AG09309 (cell line): Measurements from ENCODE around the gene TOB2.

Experiments used
- DNase-seq: peaks from one replicate; pipeline ENCODE4 v3.0.0-alpha.2; 2010; ENCODE audit warnings: low read depth
- H3K4me3 ChIP-seq: 2 replicates; pipeline ENCODE4 v1.5.1; 2011; ENCODE audit warnings: mild to moderate bottlenecking, low read depth, low read length, moderate library complexity; ENCODE audit not compliant: control insufficient read depth
- TF ChIP-seq, protein P1 (sequence below): IDR thresholded peaks from 2 replicates; pipeline ENCODE4 v1.5.1; 2011; ENCODE audit warnings: mild to moderate bottlenecking, low read depth, low read length, inconsistent platforms; ENCODE audit not compliant: insufficient read depth, control insufficient read depth; ENCODE audit errors: missing control alignments

Gene TOB2

GRCh38 chr22:41446639-41447434, at the start of gene TOB2:
TOB2 (minus strand) TSS chr22:41446801; CDS start chr22:41437345, 9,456 bp downstream.
- H3K4me3 ChIP-seq = peak within 1 kb of the TSS; percentile 99
- TF ChIP-seq, protein P1, sequence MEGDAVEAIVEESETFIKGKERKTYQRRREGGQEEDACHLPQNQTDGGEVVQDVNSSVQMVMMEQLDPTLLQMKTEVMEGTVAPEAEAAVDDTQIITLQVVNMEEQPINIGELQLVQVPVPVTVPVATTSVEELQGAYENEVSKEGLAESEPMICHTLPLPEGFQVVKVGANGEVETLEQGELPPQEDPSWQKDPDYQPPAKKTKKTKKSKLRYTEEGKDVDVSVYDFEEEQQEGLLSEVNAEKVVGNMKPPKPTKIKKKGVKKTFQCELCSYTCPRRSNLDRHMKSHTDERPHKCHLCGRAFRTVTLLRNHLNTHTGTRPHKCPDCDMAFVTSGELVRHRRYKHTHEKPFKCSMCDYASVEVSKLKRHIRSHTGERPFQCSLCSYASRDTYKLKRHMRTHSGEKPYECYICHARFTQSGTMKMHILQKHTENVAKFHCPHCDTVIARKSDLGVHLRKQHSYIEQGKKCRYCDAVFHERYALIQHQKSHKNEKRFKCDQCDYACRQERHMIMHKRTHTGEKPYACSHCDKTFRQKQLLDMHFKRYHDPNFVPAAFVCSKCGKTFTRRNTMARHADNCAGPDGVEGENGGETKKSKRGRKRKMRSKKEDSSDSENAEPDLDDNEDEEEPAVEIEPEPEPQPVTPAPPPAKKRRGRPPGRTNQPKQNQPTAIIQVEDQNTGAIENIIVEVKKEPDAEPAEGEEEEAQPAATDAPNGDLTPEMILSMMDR = no peak

GRCh38 chr22:41491374-41492100, 44.9 kb upstream of the TOB2 start:
- TF ChIP-seq, protein P1 = no peak
- no peak overlapping the region for H3K4me3 ChIP-seq
- DNase-seq = no peak

More at GRCh38 chr22:41446639-41447434, at the start of gene TOB2:
- DNase-seq = peak; percentile 86

DNA sequence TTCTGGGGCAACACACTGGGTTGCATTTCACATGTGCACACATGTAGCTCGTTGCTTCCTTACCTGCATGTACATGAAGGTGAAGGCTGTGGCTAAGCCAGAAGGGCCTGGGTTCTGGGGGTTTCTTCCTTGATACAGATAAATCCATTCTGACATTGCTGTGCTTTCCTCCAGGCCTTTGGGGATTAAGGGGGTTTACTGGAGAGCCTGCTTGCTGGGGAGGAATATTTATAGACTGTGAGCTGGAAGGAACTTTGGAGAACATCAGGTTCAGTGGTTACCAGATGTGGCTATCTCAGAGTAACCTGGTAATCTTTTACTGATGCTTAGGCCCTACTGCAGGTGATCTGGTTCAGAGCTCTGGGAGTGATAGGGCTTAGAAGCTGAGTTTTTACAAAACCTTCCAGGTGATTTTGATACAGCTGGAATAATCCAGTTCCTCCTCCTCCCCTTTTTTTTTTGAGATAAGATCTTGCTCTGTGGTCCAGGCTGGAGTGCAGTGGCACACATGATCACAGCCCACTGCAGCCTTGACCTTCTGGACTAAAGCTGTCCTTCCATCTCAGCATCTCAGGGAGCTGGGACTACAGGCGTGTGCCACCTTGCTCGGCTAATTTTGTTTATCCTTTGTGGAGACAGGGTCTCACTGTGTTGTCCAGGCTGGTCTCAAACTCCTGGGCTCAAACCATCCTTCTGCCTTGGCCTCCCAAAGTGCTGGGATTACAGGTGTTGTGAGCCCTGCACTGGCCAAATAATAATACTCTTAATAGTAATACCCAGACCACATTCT, 42.2 kb upstream of the TOB2 start:
- TF ChIP-seq, protein P1 = no peak
- H3K4me3 ChIP-seq = no peak overlapping the region
- DNase-seq = no peak

DNA sequence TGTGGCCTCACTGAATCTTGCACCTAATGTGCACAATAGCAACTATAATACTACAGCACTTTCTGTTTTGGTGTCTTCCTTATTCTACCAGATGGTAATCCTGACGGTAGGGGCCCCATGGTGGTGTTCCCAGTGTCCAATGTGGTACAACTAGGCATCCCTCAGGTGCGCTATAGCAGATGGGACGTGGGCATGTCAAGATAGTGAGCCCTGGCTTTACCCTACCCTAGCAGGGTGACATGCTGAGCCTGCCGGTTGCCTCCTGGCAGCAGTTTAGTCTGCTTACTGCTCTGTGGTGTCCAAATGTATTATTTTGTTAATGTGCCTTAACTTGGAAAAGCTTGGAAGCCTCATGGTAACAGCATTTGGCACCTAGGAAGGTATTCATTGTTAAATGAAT, 41.5 kb upstream of the TOB2 start:
- H3K4me3 ChIP-seq = no peak overlapping the region
- TF ChIP-seq, protein P1 = no peak
- no peak for DNase-seq

DNA sequence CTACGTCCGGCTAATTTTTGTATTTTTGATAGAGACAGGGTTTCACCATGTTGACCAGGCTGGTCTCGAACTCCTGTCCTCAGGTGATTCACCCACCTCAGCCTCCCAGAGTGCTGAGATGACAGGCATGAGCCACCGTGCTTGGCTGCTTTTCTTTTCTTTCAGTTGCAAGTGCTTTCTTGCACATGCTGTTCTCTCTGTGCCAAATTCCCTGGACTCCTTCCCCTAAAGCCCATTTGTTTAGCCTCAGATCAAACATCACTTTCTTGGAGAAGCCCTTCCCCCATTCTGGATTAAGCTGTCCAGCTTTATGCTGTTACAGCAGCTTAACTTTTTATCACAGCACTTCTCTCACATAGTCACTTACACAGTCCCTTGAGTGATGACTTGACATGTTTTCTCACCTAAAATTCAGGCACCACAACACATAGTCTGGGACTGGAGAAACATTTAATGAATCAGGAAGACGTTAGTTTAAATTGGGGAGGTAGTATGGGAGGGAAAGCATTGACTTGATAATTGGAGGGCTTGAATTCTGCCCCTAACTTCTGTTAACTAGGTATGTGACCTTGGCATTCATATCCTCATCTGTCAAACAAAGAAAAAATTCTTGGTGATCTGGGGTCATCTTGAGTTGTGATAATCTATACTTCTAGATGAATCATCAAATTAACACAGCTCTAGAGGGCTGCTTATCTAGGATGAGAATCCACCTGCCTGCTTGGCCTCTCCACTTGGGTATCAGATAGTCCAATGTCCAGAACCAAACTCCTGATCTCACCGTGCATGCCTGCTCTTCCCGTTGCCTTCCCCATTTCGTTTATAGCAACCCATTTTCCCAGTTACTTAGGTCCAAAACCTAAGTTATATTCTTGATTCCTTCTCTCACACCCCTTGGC, 40.7 kb upstream of the TOB2 start:
- H3K4me3 ChIP-seq = no peak overlapping the region
- TF ChIP-seq, protein P1 = no peak
- no peak for DNase-seq
